Esophagus squamous epithelium (tissue), 5 donors: ENCODE measurements around the gene SHMT1. TPM values are rescaled to one million over a fixed set of nuclear protein-coding genes. Genes with fewer than 3 reads are reported as not detected.

Source experiments
- DNase-seq: peaks from one replicate; lab custom pipeline; 2025; lab: John Stamatoyannopoulos, UW
- H3K27ac ChIP-seq, 4 donors: fragments of 200-600 bp; sonication (generic); one replicate each; pipeline ENCODE4 v1.5.1; 2016 to 2019; ENCODE audit warnings: mild to moderate bottlenecking in 1 of 4
- H3K27me3 ChIP-seq, 4 donors: fragments of 200-600 bp; sonication (generic); 1 replicate in 3 of 4; 2 replicates in 1 of 4; pipeline versions ENCODE4 v1.5.1 to v1.6.0; 2017 to 2021; ENCODE audit warnings: antibody characterized with exemption in 1 of 4
- H3K36me3 ChIP-seq, 3 donors: fragments of 200-600 bp; sonication (generic); one replicate each; pipeline ENCODE4 v1.5.1; 2016 to 2019
- H3K4me1 ChIP-seq, 3 donors: fragments of 200-600 bp; sonication (generic); one replicate each; pipeline ENCODE4 v1.5.1; 2017 to 2019
- H3K4me3 ChIP-seq, 4 donors: fragments of 200-600 bp; sonication (generic); 1 replicate in 3 of 4; 2 replicates in 1 of 4; pipeline ENCODE4 v1.5.1; 2016 to 2019; ENCODE audit warnings: mild to moderate bottlenecking in 2 of 4, moderate library complexity in 1 of 4
- H3K9me3 ChIP-seq, 3 donors: fragments of 200-600 bp; sonication (generic); one replicate each; pipeline ENCODE4 v1.5.1; 2016 to 2019
- POLR2A ChIP-seq, 4 donors: fragments of 450-650 bp; IDR thresholded peaks; one replicate each; pipeline ENCODE4 v1.6.1; 2017; ENCODE audit warnings: antibody characterized with exemption in 4 of 4, mild to moderate bottlenecking in 4 of 4, moderate library complexity in 3 of 4
- WGBS, 2 donors: methylation state at CpG; one replicate each; pipeline ENCODE4 v1.1.5; 2018; 5-methylcytosine and 5-hydroxymethylcytosine counted together
- intact Hi-C: fragments of 100-400 bp; cut with DNase I; formaldehyde crosslinking; loops from one replicate; pipeline ENCODE4 v1.15.0; 2022
- total RNA-seq, 4 donors: library from RNA; depleted of rRNA; stranded (reverse); fragments of >200 nt; gene quantifications; one replicate each; pipeline ENCODE4 v1.1.0, GENCODE V29; 2016
- TF ChIP-seq, protein P1 (sequence below), 6 experiments: fragments of 450-650 bp in 4 of 6; fragments of 200-600 bp in 2 of 6; sonication (generic) in 2 of 6; IDR thresholded peaks; one replicate each; pipeline ENCODE4 v1.5.1; 2016 to 2019; ENCODE audit warnings: antibody characterized with exemption in 6 of 6, mild to moderate bottlenecking in 4 of 6, moderate library complexity in 4 of 6
- donor health status: DM: yes; HTN: yes; CAD: no.

The SHMT1 gene
- total RNA-seq, 4 donors from 2014 or later: 64.1 to 124 (median 67.9) TPM

GRCh38 chr17:18328643-18329204 lies 34.6 kb downstream of the SHMT1 start:
- Histone ChIP-seq H3K4me1 (no peaks in the 10 kb centered on the region), H3K4me3 (no peak overlapping the region), H3K36me3 (peaks cover 13 to 100% (median 57%) of the 10 kb centered on the region in 3 donors), H3K9me3 (no peaks in the 10 kb centered on the region), H3K27me3 (no peaks in the 10 kb centered on the region), H3K27ac (no peak overlapping the region)
- DNase-seq: no peak
- intact Hi-C loops: no loop called here
- WGBS, 2 donors: 55 to 85% methylated on average over 2 to 7 of the region's 9 CpGs
- TF ChIP-seq, protein P1, sequence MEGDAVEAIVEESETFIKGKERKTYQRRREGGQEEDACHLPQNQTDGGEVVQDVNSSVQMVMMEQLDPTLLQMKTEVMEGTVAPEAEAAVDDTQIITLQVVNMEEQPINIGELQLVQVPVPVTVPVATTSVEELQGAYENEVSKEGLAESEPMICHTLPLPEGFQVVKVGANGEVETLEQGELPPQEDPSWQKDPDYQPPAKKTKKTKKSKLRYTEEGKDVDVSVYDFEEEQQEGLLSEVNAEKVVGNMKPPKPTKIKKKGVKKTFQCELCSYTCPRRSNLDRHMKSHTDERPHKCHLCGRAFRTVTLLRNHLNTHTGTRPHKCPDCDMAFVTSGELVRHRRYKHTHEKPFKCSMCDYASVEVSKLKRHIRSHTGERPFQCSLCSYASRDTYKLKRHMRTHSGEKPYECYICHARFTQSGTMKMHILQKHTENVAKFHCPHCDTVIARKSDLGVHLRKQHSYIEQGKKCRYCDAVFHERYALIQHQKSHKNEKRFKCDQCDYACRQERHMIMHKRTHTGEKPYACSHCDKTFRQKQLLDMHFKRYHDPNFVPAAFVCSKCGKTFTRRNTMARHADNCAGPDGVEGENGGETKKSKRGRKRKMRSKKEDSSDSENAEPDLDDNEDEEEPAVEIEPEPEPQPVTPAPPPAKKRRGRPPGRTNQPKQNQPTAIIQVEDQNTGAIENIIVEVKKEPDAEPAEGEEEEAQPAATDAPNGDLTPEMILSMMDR (IDR thresholded peaks at IDR 0.05): no peak
- TF ChIP-seq POLR2A (IDR thresholded peaks at IDR 0.05): no peak

GRCh38 chr17:18327556-18327955 lies 35.8 kb downstream of the SHMT1 start:
- H3K36me3 ChIP-seq: peaks cover 20 to 100% (median 68%) of the 10 kb centered on the region in 3 donors
- WGBS, 2 donors: 90 to 92% methylated on average over 10 of the region's 10 CpGs
- H3K4me3 ChIP-seq: no peak overlapping the region
- no peak for DNase-seq
- no peaks in the 10 kb centered on the region for H3K4me1 ChIP-seq
- intact Hi-C loops: no loop called here
- H3K9me3 ChIP-seq: no peaks in the 10 kb centered on the region
- no peaks in the 10 kb centered on the region for H3K27me3 ChIP-seq
- H3K27ac ChIP-seq: no peak overlapping the region
- TF ChIP-seq POLR2A (IDR thresholded peaks at IDR 0.05): no peak
- TF ChIP-seq, protein P1 (IDR thresholded peaks at IDR 0.05): no peak

DNA sequence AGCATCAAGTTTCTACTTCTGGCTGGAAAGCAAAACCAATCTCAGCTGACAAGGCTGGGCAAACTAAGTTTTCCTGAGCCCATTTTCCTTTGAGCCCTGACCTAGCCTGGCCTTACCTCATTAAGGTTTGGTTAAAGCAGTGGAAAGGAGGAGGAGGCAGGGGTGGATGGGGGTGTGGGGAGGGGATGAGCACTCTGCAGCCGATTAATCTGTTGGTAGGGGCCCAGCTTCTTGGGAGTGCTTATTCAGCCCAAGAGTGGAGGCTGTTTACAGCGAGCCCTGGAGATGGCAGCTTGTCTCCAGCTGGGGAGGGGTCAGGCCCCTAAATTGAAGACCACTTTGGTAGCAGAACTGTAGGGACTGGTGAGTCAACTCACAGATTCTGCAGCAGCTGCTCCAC lies 36.3 kb downstream of the SHMT1 start:
- no peak for DNase-seq
- Histone ChIP-seq H3K27me3 (no peaks in the 10 kb centered on the region), H3K4me1 (no peaks in the 10 kb centered on the region), H3K36me3 (peaks cover 21 to 100% (median 69%) of the 10 kb centered on the region in 3 donors), H3K9me3 (no peaks in the 10 kb centered on the region), H3K27ac (no peak overlapping the region), H3K4me3 (no peak overlapping the region)
- intact Hi-C loops: no loop called here
- TF ChIP-seq POLR2A (IDR thresholded peaks at IDR 0.05): no peak
- TF ChIP-seq, protein P1 (IDR thresholded peaks at IDR 0.05): no peak
- WGBS, 2 donors: 73 to 83% methylated on average over 2 of the region's 2 CpGs

DNA sequence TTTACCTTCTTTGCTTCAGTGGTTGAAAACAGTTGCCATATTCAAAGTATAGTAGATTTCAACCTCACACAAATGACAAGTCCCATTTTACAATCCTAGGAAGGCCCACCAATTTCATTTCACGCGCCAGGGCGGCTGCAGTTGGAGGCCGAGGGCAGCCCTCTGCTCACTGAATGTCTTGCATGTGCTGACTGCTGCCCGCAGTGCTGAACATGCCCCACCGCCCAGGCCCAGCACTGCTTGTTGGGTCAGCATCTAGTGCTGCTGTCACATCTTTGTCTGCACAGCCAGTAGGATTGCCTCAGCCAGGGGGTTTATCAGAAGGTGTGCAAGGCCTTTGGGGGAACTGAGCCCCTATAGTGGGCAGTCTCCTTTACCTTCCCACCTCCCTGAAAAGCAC lies 36.8 kb downstream of the SHMT1 start:
- Histone ChIP-seq H3K36me3 (peaks cover 21 to 100% (median 71%) of the 10 kb centered on the region in 3 donors), H3K9me3 (no peaks in the 10 kb centered on the region), H3K27me3 (no peaks in the 10 kb centered on the region), H3K4me1 (peaks cover 0 to under 1% (median 0%) of the 10 kb centered on the region in 3 donors), H3K27ac (no peak overlapping the region), H3K4me3 (no peak overlapping the region)
- DNase-seq: no peak
- TF ChIP-seq, protein P1 (IDR thresholded peaks at IDR 0.05): no peak
- no peak for TF ChIP-seq POLR2A (IDR thresholded peaks at IDR 0.05)
- intact Hi-C loops: no loop called here
- 64 to 81% methylated on average over 5 to 6 of the region's 6 CpGs for WGBS, 2 donors

- Histone ChIP-seq H3K4me1 (peaks cover 0 to 6% (median 0%) of the 10 kb centered on the region in 3 donors), H3K27ac (no peak overlapping the region), H3K36me3 (peaks cover 21 to 100% (median 67%) of the 10 kb centered on the region in 3 donors), H3K4me3 (no peak overlapping the region), H3K27me3 (no peaks in the 10 kb centered on the region), H3K9me3 (no peaks in the 10 kb centered on the region)
- intact Hi-C loops: no loop called here
- TF ChIP-seq POLR2A (IDR thresholded peaks at IDR 0.05): no peak
- TF ChIP-seq, protein P1 (IDR thresholded peaks at IDR 0.05): no peak
- 97 to 100% methylated on average over 2 of the region's 2 CpGs for WGBS, 2 donors
- DNase-seq: no peak
These were observed 37.3 kb downstream of the SHMT1 start for GRCh38 chr17:18326039-18326438.
